HEK293 (cell line): ENCODE measurements around the gene CTNNA2.

Experiments used
- CTCF ChIA-PET: fragments of 350-600 bp; formaldehyde crosslinking; extraction: SDS; loops from one replicate; lab custom pipeline; 2021; ENCODE audit warnings: antibody characterized with exemption; lab: Yijun Ruan, JAX
- POLR2A ChIA-PET: fragments of 300-600 bp; formaldehyde crosslinking; extraction: SDS; loops from one replicate; lab custom pipeline; 2020; ENCODE audit warnings: antibody characterized with exemption, inconsistent platforms; lab: Yijun Ruan, JAX
- H3K27ac ChIP-seq: fragments of 200-500 bp; sonication (Bioruptor generic); 2 replicates; pipeline ENCODE4 v1.5.1; 2014; ENCODE audit warnings: low read depth, low read length, control low read depth, inconsistent platforms; ENCODE audit errors: extremely low read depth
- H3K36me3 ChIP-seq, 2 experiments: fragments of 200-500 bp in 1 of 2; sonication (Bioruptor generic) in 1 of 2; 1 replicate in 1 of 2; 2 replicates in 1 of 2; pipeline ENCODE4 v1.5.1; 2014 to 2017; ENCODE audit warnings: inconsistent platforms in 2 of 2, low read length in 2 of 2; ENCODE audit not compliant: control insufficient read depth in 2 of 2, insufficient read depth in 1 of 2
- H3K4me1 ChIP-seq: fragments of 200-500 bp; sonication (Bioruptor generic); 2 replicates; pipeline ENCODE4 v1.5.1; 2014; ENCODE audit warnings: mild to moderate bottlenecking, low read length, inconsistent platforms; ENCODE audit not compliant: control insufficient read depth, insufficient read depth
- H3K4me3 ChIP-seq: 2 replicates; pipeline ENCODE4 v1.5.1; 2011; ENCODE audit warnings: low read depth, mild to moderate bottlenecking, control low read depth, low read length, moderate library complexity
- H3K9me3 ChIP-seq: fragments of 200-500 bp; sonication (Bioruptor generic); 2 replicates; pipeline ENCODE4 v1.5.1; 2014; ENCODE audit warnings: low read depth, low read length, inconsistent platforms; ENCODE audit not compliant: control insufficient read depth, insufficient read depth
- BCL11B ChIP-seq: fragments of 450-650 bp; formaldehyde crosslinking; IDR thresholded peaks from 2 replicates; pipeline ENCODE4 v1.5.1; 2016; ENCODE audit warnings: low read depth, missing biosample characterization, missing genetic modification characterization
- GLIS2 ChIP-seq: fragments of 450-650 bp; formaldehyde crosslinking; IDR thresholded peaks from 2 replicates; pipeline ENCODE4 v1.5.1; 2016; ENCODE audit warnings: missing biosample characterization, missing genetic modification characterization
- HOXA7 ChIP-seq: sonication (generic); formaldehyde crosslinking; IDR thresholded peaks from 2 replicates; pipeline ENCODE4 v1.8.1; 2022; ENCODE audit warnings: missing genetic modification reagents, borderline replicate concordance
- KLF16 ChIP-seq: fragments of 450-650 bp; formaldehyde crosslinking; IDR thresholded peaks from 2 replicates; pipeline ENCODE4 v1.5.1; 2017; ENCODE audit warnings: missing biosample characterization, missing genetic modification characterization
- MYNN ChIP-seq: fragments of 450-650 bp; formaldehyde crosslinking; IDR thresholded peaks from 2 replicates; pipeline ENCODE4 v1.5.1; 2016; ENCODE audit warnings: missing biosample characterization, missing genetic modification characterization, borderline replicate concordance
- OSR2 ChIP-seq: fragments of 450-650 bp; formaldehyde crosslinking; IDR thresholded peaks from 2 replicates; pipeline ENCODE4 v1.5.1; 2016; ENCODE audit warnings: missing biosample characterization, missing genetic modification characterization
- SETDB1 ChIP-seq: IDR thresholded peaks from one replicate; pipeline ENCODE4 v1.6.1; 2017; ENCODE audit warnings: mild to moderate bottlenecking, low read length, moderate library complexity, mixed read lengths; ENCODE audit not compliant: insufficient read length
- SP7 ChIP-seq: fragments of 450-650 bp; formaldehyde crosslinking; IDR thresholded peaks from 2 replicates; pipeline ENCODE4 v1.5.1; 2016; ENCODE audit warnings: missing biosample characterization, missing genetic modification characterization
- YY1 ChIP-seq: fragments of 450-650 bp; formaldehyde crosslinking; IDR thresholded peaks from 2 replicates; pipeline ENCODE4 v1.5.1; 2018; ENCODE audit warnings: missing biosample characterization, missing genetic modification characterization
- ZNF121 ChIP-seq: fragments of 450-650 bp; formaldehyde crosslinking; IDR thresholded peaks from 2 replicates; pipeline ENCODE4 v1.5.1; 2016; ENCODE audit warnings: missing biosample characterization, missing genetic modification characterization
- ZNF157 ChIP-seq: fragments of 450-650 bp; formaldehyde crosslinking; IDR thresholded peaks from 2 replicates; pipeline ENCODE4 v1.5.1; 2016; ENCODE audit warnings: missing biosample characterization, missing genetic modification characterization
- ZNF366 ChIP-seq: fragments of 450-650 bp; formaldehyde crosslinking; conservative IDR thresholded peaks from 2 replicates; pipeline ENCODE4 v1.5.1; 2016; ENCODE audit warnings: missing biosample characterization, missing genetic modification characterization
- ZNF394 ChIP-seq: fragments of 450-650 bp; formaldehyde crosslinking; IDR thresholded peaks from 2 replicates; pipeline ENCODE4 v1.5.1; 2016; ENCODE audit warnings: missing biosample characterization, missing genetic modification characterization, mild to moderate bottlenecking, moderate library complexity, borderline replicate concordance
- ZNF549 ChIP-seq: fragments of 450-650 bp; IDR thresholded peaks from 2 replicates; pipeline ENCODE4 v1.5.1; 2018; ENCODE audit warnings: missing biosample characterization, missing genetic modification characterization, mild to moderate bottlenecking, inconsistent platforms, moderate library complexity
- ZNF677 ChIP-seq: fragments of 450-650 bp; IDR thresholded peaks from 2 replicates; pipeline ENCODE4 v1.5.0; 2018; ENCODE audit warnings: missing biosample characterization, mild to moderate bottlenecking, missing genetic modification characterization, moderate library complexity
- ZNF701 ChIP-seq: fragments of 450-650 bp; formaldehyde crosslinking; IDR thresholded peaks from 2 replicates; pipeline ENCODE4 v1.5.1; 2016; ENCODE audit warnings: missing biosample characterization, missing genetic modification characterization
- TF ChIP-seq, protein P1 (sequence below): fragments of 450-650 bp; formaldehyde crosslinking; IDR thresholded peaks from 2 replicates; pipeline ENCODE4 v1.5.1; 2016; ENCODE audit warnings: missing biosample characterization, missing genetic modification characterization
- TF ChIP-seq, protein P2 (sequence below): fragments of 450-650 bp; formaldehyde crosslinking; IDR thresholded peaks from 2 replicates; pipeline ENCODE4 v1.5.1; 2016; ENCODE audit warnings: missing biosample characterization, missing genetic modification characterization
- TF ChIP-seq, protein P3 (sequence below): fragments of 450-650 bp; formaldehyde crosslinking; IDR thresholded peaks from 2 replicates; pipeline ENCODE4 v1.5.1; 2016; ENCODE audit warnings: missing biosample characterization, missing genetic modification characterization
- TF ChIP-seq, protein P4 (sequence below): fragments of 450-650 bp; formaldehyde crosslinking; IDR thresholded peaks from 2 replicates; pipeline ENCODE4 v1.5.1; 2016; ENCODE audit warnings: missing biosample characterization, missing genetic modification characterization, borderline replicate concordance
- TF ChIP-seq, protein P5 (sequence below): fragments of 450-650 bp; formaldehyde crosslinking; IDR thresholded peaks from 2 replicates; pipeline ENCODE4 v1.5.1; 2016; ENCODE audit warnings: missing biosample characterization, missing genetic modification characterization

Gene CTNNA2

DNA sequence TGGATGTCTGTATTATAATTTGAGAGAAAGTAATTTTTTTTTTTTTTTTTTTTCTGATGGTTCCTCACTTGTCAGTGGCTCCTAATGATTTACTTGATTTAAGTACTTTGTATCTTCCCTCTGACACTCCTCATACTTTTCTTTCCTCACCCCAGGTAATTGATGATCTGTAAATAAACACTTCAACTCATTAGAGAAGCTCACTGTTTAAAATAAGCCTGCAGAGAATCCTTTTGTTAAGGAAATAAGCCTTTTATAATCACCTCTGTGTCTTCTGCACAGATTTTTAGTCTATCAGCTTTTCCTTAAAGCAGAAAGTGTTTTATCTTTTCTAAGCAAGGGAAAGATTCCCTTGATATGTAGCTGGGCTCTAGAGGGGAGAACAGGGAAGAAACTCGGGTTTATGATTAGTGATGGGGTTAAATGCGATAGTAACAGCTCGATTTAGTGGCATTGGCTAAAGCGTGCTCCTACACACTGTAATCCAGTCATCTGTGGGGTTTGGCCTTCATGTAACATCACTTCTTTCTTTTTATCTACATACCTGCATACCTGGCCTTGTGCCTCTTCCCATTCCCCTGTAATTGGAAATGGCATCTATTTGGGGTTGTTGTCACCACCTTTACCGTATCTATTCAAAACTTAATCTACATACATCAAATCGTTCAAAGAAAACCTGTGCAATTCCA lies 851.8 kb downstream of the CTNNA2 start:
- no peak overlapping the region for H3K4me3 ChIP-seq
- H3K9me3 ChIP-seq: no peaks in the 10 kb centered on the region
- TF ChIP-seq ZNF394 (tag by site-specific recombination) (no peak), ZNF677 (no peak), ZNF701 (tag by site-specific recombination) (no peak), HOXA7 (CRISPR knock-in tag) (no peak), GLIS2 (tag by site-specific recombination) (no peak), SP7 (no peak), ZNF549 (tag by site-specific recombination) (no peak), SETDB1 (no peak), ZNF121 (no peak), OSR2 (tag by site-specific recombination) (no peak), ZNF366 (tag by site-specific recombination) (no peak), ZNF157 (no peak), MYNN (tag by site-specific recombination) (no peak)
- TF ChIP-seq, protein P1, sequence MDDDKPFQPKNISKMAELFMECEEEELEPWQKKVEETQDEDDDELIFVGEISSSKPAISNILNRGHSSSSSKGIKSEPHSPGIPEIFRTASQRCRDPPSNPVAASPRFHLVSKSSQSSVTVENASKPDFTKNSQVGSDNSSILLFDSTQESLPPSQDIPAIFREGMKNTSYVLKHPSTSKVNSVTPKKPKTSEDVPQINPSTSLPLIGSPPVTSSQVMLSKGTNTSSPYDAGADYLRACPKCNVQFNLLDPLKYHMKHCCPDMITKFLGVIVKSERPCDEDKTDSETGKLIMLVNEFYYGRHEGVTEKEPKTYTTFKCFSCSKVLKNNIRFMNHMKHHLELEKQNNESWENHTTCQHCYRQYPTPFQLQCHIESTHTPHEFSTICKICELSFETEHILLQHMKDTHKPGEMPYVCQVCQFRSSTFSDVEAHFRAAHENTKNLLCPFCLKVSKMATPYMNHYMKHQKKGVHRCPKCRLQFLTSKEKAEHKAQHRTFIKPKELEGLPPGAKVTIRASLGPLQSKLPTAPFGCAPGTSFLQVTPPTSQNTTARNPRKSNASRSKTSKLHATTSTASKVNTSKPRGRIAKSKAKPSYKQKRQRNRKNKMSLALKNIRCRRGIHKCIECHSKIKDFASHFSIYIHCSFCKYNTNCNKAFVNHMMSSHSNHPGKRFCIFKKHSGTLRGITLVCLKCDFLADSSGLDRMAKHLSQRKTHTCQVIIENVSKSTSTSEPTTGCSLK (tag by site-specific recombination): no peak
- TF ChIP-seq, protein P2, sequence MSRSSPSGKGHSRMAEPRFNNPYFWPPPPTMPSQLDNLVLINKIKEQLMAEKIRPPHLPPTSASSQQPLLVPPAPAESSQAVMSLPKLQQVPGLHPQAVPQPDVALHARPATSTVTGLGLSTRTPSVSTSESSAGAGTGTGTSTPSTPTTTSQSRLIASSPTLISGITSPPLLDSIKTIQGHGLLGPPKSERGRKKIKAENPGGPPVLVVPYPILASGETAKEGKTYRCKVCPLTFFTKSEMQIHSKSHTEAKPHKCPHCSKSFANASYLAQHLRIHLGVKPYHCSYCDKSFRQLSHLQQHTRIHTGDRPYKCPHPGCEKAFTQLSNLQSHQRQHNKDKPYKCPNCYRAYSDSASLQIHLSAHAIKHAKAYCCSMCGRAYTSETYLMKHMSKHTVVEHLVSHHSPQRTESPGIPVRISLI (tag by site-specific recombination): no peak
- TF ChIP-seq, protein P3, sequence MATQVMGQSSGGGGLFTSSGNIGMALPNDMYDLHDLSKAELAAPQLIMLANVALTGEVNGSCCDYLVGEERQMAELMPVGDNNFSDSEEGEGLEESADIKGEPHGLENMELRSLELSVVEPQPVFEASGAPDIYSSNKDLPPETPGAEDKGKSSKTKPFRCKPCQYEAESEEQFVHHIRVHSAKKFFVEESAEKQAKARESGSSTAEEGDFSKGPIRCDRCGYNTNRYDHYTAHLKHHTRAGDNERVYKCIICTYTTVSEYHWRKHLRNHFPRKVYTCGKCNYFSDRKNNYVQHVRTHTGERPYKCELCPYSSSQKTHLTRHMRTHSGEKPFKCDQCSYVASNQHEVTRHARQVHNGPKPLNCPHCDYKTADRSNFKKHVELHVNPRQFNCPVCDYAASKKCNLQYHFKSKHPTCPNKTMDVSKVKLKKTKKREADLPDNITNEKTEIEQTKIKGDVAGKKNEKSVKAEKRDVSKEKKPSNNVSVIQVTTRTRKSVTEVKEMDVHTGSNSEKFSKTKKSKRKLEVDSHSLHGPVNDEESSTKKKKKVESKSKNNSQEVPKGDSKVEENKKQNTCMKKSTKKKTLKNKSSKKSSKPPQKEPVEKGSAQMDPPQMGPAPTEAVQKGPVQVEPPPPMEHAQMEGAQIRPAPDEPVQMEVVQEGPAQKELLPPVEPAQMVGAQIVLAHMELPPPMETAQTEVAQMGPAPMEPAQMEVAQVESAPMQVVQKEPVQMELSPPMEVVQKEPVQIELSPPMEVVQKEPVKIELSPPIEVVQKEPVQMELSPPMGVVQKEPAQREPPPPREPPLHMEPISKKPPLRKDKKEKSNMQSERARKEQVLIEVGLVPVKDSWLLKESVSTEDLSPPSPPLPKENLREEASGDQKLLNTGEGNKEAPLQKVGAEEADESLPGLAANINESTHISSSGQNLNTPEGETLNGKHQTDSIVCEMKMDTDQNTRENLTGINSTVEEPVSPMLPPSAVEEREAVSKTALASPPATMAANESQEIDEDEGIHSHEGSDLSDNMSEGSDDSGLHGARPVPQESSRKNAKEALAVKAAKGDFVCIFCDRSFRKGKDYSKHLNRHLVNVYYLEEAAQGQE (tag by site-specific recombination): no peak
- TF ChIP-seq, protein P4, sequence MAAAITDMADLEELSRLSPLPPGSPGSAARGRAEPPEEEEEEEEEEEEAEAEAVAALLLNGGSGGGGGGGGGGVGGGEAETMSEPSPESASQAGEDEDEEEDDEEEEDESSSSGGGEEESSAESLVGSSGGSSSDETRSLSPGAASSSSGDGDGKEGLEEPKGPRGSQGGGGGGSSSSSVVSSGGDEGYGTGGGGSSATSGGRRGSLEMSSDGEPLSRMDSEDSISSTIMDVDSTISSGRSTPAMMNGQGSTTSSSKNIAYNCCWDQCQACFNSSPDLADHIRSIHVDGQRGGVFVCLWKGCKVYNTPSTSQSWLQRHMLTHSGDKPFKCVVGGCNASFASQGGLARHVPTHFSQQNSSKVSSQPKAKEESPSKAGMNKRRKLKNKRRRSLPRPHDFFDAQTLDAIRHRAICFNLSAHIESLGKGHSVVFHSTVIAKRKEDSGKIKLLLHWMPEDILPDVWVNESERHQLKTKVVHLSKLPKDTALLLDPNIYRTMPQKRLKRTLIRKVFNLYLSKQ (tag by site-specific recombination): no peak
- H3K36me3 ChIP-seq: no peaks in the 10 kb centered on the region
- H3K27ac ChIP-seq: no peak overlapping the region
- ChIA-PET POLR2A (interaction anchor here (0.7 kb wide), 1 partner anchor 67 kb away, joined by 5 read pairs; no protein-coding TSS in a partner anchor), CTCF (no interaction called here)
- H3K4me1 ChIP-seq: no peaks in the 10 kb centered on the region

DNA sequence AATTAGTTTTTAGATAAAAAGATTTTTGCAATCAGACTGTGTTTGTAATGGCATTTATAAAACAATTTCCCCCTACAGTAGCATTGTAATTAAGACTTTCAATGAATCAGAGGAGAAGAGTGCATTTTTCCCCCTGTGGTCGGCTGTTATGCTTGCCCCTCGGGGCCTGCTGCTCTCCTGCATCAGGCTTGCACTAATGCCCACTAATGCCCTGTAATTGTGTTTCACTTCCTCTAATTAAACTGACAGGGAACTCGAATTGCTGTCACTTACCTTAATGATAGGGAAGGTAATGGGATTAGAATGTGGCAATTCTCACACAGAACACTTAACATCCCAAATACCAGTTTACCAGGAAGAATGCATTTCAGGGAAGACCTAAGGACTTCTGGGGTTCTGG lies 852.9 kb downstream of the CTNNA2 start:
- no peaks in the 10 kb centered on the region for H3K4me1 ChIP-seq
- TF ChIP-seq, protein P5, sequence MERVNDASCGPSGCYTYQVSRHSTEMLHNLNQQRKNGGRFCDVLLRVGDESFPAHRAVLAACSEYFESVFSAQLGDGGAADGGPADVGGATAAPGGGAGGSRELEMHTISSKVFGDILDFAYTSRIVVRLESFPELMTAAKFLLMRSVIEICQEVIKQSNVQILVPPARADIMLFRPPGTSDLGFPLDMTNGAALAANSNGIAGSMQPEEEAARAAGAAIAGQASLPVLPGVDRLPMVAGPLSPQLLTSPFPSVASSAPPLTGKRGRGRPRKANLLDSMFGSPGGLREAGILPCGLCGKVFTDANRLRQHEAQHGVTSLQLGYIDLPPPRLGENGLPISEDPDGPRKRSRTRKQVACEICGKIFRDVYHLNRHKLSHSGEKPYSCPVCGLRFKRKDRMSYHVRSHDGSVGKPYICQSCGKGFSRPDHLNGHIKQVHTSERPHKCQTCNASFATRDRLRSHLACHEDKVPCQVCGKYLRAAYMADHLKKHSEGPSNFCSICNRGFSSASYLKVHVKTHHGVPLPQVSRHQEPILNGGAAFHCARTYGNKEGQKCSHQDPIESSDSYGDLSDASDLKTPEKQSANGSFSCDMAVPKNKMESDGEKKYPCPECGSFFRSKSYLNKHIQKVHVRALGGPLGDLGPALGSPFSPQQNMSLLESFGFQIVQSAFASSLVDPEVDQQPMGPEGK (tag by site-specific recombination): no peak
- TF ChIP-seq YY1 (tag by site-specific recombination): no peak
- no peak for TF ChIP-seq BCL11B (tag by site-specific recombination)
- no peak for TF ChIP-seq KLF16
- TF ChIP-seq, protein P3 (tag by site-specific recombination): no peak

More for the DNA sequence above, 852.9 kb downstream of the CTNNA2 start:
- Histone ChIP-seq H3K27ac (no peak overlapping the region), H3K4me3 (no peak overlapping the region), H3K36me3 (no peaks in the 10 kb centered on the region), H3K9me3 (no peaks in the 10 kb centered on the region)
- ChIA-PET POLR2A (no interaction called here), CTCF (no interaction called here)
